LHCN-M2 (cell line): ENCODE results near the gene MTERF4. TPM values are rescaled to one million over a fixed set of nuclear protein-coding genes. Genes with fewer than 3 reads are reported as not detected.

Source experiments
- DNase-seq: peaks from one replicate; pipeline ENCODE4 v3.0.0-alpha.2; 2012; ENCODE audit warnings: low read depth
- polyA plus RNA-seq: library from polyadenylated mRNA; unstranded; fragments of >200 nt; gene quantifications from one replicate; pipeline ENCODE4 v1.2.1, GENCODE V29; 2012; ENCODE audit warnings: missing spikeins
- total RNA-seq: library from RNA; depleted of rRNA; stranded (reverse); fragments of >200 nt; gene quantifications from 2 replicates; pipeline ENCODE4 v1.2.3, GENCODE V29; 2014; rRNA removed

The MTERF4 gene
- 24.3 and 34.1 TPM in 2 replicates for total RNA-seq
- 18.8 TPM for polyA plus RNA-seq

GRCh38 chr2:241102239-241102803 lies at the start of gene MTERF4:
Gene MTERF4, minus strand, starts transcription at chr2:241102287. Its CDS starts 14 bp downstream, at chr2:241102273.
- peak; percentile 78 for DNase-seq

- DNase-seq = peak; percentile 45
These were observed 48.8 kb upstream of the MTERF4 start for GRCh38 chr2:241150660-241151530.

GRCh38 chr2:241149925-241150659 lies 48.0 kb upstream of the MTERF4 start, which contains the start of gene PPP1R7:
Gene PPP1R7, plus strand, starts transcription at chr2:241150467. Its CDS starts 29 bp downstream, at chr2:241150496.
- peak; percentile 88 for DNase-seq

GRCh38 chr2:241149675-241149924 lies 47.5 kb upstream of the MTERF4 start:
- DNase-seq = no peak

GRCh38 chr2:241148891-241149674 lies 47.0 kb upstream of the MTERF4 start, which contains the start of gene PASK:
Gene PASK, minus strand, starts transcription at chr2:241149472. Its CDS starts 6,440 bp downstream, at chr2:241143032.
- peak; percentile 92 for DNase-seq

- DNase-seq = no peak
These were observed 46.2 kb upstream of the MTERF4 start for GRCh38 chr2:241148239-241148638.

- no peak for DNase-seq
These were observed 45.2 kb upstream of the MTERF4 start for GRCh38 chr2:241147336-241147735.

- DNase-seq = no peak
These were observed 44.2 kb upstream of the MTERF4 start for GRCh38 chr2:241146286-241146685.

GRCh38 chr2:241142593-241142992 lies 40.5 kb upstream of the MTERF4 start:
- DNase-seq = no peak

- no peak for DNase-seq
These were observed 40.0 kb upstream of the MTERF4 start for GRCh38 chr2:241142063-241142462.

GRCh38 chr2:241141214-241141770 lies 39.2 kb upstream of the MTERF4 start:
- no peak for DNase-seq

- no peak for DNase-seq
These were observed 38.4 kb upstream of the MTERF4 start for GRCh38 chr2:241140445-241140840.

- no peak for DNase-seq
These were observed 37.7 kb upstream of the MTERF4 start for GRCh38 chr2:241139531-241140444.

GRCh38 chr2:241138471-241138870 lies 36.4 kb upstream of the MTERF4 start:
- no peak for DNase-seq

GRCh38 chr2:241137276-241138190 lies 35.4 kb upstream of the MTERF4 start:
- no peak for DNase-seq

GRCh38 chr2:241136661-241137260 lies 34.7 kb upstream of the MTERF4 start:
- DNase-seq = no peak

GRCh38 chr2:241136191-241136590 lies 34.1 kb upstream of the MTERF4 start:
- DNase-seq = no peak

- no peak for DNase-seq
These were observed 33.6 kb upstream of the MTERF4 start for GRCh38 chr2:241135737-241136136.

- no peak for DNase-seq
These were observed 32.6 kb upstream of the MTERF4 start for GRCh38 chr2:241134711-241135110.
